Placental pericyte (primary cell): ENCODE data around the gene ABL1. TPM values are rescaled to one million over a fixed set of nuclear protein-coding genes. Genes with fewer than 3 reads are reported as not detected.

ENCODE experiments used
- total RNA-seq: library from RNA; depleted of rRNA; stranded (reverse); fragments of >200 nt; gene quantifications from 2 replicates; pipeline ENCODE4 v1.2.3, GENCODE V29; 2012

The ABL1 gene
- total RNA-seq = 79.3 and 81.0 TPM in 2 replicates

DNA sequence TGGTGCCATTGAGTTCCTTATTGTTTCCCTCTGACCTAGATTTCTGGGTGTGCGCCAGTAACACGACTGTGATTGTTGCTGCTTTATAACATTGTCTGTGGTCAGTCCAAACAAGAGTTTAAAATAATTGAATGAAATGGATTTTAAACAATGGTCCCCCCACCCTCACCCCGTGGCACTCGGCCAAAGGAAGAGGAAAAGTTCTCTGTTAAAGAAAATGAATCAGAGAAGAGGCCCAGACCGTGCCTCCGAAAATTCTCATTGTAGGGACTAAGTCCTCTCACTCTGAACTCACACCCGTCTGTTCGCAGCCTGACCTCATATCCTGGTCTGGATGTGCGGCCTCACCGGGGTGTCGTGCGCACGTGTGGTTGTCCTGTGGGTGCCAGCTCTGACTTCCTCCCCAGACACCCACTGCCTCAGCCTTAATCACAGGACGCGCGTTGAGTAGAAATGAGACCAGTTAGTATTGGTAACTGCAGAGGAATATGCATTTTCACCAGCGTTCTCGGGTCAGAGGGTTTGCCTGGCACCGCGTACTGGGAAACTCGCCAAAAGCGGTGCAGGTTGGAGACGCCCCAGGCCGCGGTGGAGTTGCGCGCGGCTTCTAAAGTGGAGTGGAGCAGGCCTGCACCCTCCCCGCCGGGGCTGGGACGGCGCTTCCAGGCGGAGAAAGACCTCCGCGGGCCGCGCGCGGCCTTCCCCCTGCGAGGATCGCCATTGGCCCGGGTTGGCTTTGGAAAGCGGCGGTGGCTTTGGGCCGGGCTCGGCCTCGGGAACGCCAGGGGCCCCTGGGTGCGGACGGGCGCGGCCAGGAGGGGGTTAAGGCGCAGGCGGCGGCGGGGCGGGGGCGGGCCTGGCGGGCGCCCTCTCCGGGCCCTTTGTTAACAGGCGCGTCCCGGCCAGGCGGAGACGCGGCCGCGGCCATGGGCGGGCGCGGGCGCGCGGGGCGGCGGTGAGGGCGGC is at the start of gene ABL1:
ABL1 (plus strand) TSS at position 884 of the 966 bp plus-strand sequence. CDS start 193 bp downstream, outside the sequence.

DNA sequence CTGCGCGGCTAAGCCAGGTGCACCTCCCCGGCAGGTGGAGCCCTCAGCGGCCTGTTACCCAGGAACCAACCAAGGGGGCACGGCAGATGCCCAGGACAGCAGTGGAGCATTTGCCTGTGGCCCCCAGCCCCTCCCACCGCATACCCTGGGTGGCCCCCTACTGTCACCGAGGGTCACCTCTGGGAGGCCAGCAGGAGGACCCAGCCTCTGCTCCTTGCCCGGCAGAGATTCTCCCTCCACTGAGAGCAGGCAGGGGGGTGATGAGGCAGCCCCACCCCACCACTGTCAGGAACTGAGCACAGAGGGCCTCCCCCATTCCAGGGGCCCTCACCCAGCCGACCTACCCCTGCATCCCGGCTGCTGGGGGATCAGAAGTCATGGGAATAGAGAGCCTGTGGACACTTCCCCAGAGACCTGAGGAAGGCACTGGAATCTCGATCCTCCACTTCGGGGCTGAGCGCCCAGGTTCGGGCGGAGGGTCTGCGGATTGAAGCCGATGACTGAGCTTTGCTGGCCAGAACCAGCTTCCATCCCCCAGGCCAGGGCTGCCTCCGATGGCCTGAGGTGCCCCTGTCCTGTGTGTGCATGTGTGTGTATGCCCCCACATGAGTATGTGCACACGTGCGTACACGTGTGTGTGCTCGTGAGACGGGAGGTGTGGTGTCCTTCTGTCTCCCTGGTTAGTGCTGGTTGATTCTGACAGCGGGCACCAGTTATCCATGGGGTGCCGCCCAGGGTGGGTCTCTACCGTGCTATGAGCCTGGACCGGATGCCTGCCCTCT is 61.4 kb downstream of the ABL1 start, which contains the start of gene QRFP:
QRFP (minus strand) TSS at position 580 of the 782 bp plus-strand sequence. CDS start 2,974 bp downstream, outside the sequence.

Other genes with a start within 250 kb of the ABL1 start
- gene PRDM12, start 170.7 kb upstream of the ABL1 start, total RNA-seq = under 0.01 TPM in 1 of 2 replicates, not detected in the other
- 16.2 and 47.8 TPM in 2 replicates for gene EXOSC2, start 141.5 kb upstream of the ABL1 start, total RNA-seq
- not detected in 2 replicates for gene QRFP, start 61.6 kb downstream of the ABL1 start, total RNA-seq
- gene FIBCD1, start 104.0 kb downstream of the ABL1 start, total RNA-seq = 2.4 and 17.9 TPM in 2 replicates
- gene LAMC3, start 173.9 kb downstream of the ABL1 start, total RNA-seq = 0.44 and 2.1 TPM in 2 replicates